GM19328 (cell line): ENCODE results near the gene SULF2.

ENCODE experiments used
- ATAC-seq: cut with Tn5 transposase; IDR thresholded peaks from one replicate; pipeline ENCODE4 v1.9.1; 2021; ENCODE audit warnings: mild to moderate bottlenecking, moderate library complexity; ENCODE audit not compliant: unreplicated experiment

The SULF2 gene

GRCh38 chr20:47785854-47786764, 828 bp upstream of the SULF2 start:
- no peak for ATAC-seq

DNA sequence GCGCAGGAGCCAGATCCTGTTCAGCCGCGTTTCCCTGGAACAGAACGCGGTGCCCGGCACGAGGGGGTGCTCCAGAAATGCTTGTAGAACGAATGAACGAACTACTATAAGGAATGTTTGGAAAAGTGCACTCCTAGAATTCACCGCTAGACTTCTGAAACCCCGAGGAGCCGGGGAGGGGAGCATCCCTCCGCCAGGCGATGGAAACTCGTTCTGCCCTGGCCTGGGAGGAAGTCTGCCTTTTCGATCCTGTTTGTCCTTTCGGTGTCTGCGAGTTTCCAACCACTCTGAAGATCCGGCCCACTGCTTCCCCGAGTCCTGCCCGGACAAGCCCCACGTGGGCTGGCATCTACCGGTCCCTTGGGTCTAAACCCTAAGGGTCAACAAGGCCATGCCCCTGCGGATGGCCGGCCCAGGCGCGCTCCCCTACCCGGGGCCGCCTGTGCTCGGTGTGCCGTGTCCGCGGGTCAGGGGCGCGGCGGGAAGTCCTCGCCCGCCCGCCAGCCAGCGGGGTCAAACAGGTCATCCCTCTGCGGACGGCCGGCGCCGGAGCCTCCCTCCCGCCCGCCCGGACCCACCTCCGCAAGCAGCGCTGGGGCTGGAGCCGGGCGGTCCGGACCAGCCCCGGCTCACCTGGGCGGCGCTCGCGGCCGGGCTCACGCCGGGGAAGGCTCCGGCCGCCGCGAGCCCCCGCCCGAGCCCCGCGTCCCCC, 526 bp downstream of the SULF2 start:
- no peak for ATAC-seq

DNA sequence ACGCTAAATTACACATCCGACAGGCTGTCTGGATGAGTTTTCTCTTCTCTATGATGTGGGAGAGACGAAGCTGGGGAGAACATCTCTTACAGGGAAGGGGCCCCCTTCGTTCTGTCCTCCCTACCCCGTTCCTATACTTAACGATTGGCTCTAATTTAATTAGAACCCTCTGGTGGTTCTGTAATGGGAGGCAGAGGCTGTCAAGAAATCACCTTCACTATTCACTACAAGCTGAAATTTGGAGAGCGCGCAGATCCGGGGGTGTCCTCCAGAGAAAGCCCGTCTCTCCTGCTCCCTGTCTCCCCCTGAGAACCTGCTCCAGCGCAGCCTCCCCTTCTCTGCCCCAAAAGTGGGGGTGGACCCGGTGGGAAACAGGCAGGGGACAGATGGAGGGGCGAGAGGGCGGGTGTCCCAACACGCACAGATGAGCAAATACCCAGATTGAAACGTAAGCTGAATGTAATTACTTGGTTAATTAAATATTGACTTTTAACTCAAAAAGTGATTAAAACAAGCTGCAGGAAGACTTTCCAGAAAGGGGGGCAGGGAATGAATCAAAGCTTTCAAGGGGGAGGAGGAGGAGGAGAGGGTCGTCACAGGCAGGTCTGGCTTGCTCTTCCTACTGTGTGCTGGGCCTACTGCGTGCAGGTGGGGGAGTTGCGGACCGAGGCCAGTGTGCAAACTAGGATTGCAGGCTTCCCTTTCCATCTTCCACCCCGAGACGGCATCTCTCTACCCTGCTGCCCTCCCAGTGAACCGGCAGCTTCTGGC, 1.3 kb downstream of the SULF2 start:
- no peak for ATAC-seq

DNA sequence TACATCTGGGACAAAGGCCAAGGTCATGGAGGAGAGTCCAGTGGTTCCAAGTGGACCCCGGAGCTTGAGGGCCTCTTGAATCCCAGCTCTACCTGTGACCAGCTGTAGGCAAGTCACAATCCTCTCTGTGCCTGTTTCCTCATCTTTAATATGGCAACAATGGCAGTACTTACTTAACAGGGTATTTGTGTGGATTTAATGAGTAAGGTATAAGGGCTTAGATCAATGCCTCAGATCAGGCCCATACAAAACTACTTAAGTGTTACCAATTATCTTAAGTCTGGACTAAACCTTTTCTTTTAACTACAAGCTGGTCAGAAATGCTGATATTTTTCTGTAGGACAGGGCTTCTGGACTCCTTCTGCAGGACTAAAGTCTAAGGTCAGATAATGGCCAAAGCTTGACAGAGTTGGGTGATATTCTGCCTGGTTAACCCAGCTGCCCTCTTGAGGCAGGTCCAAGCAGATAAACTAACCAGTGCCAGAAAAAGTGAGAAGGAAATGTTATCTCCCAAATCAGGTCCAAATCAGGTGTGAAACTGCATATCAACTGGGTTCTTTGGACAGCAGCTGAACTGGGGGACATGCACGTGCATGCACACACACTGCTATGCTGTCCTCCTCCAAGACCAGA, 2.2 kb downstream of the SULF2 start:
- ATAC-seq = no peak

- no peak for ATAC-seq
Measured at GRCh38 chr20:47782076-47782475, 3.2 kb downstream of the SULF2 start.

DNA sequence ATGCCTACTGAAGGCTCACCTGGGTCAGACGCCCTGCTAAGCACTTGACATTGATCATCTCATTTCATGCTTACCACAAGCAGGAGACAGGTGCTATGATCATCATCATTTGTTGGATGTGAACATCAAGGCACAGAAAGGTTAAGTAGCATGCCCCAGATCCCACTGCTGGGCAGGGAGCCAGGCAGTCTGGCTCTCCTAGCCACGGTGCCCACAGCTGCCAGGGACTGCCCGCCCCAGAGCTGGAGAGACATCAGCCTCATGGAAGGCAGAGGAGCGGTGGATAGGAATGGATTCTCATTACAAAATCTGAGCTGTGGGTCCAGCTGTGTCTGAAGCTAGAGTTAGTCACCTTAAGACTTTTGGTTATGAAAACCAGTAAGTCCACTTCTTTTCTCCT, 3.6 kb downstream of the SULF2 start:
- no peak for ATAC-seq

- no peak for ATAC-seq
Measured at GRCh38 chr20:47780720-47781389, 4.4 kb downstream of the SULF2 start.

GRCh38 chr20:47778398-47779354, 6.6 kb downstream of the SULF2 start:
- ATAC-seq = no peak

DNA sequence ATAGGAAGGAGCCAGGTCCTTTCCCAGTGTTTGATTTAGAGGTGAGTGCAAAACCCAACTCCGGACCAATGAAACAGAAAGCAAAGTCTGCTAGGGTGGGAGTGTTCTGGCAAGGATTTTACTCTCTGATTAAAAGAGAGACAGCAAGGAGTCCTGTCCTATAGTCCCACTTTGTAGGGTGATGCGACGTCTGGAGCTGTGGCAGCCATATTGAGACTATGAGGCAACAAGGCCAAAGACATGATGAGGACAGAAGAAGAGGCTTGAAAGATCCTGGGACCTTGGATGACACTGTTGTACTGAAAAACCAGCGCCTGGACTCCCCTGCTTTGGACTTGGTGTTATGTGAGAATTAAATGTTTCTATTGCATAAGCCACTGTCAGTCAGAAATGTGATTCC, 8.1 kb downstream of the SULF2 start:
- ATAC-seq = no peak

DNA sequence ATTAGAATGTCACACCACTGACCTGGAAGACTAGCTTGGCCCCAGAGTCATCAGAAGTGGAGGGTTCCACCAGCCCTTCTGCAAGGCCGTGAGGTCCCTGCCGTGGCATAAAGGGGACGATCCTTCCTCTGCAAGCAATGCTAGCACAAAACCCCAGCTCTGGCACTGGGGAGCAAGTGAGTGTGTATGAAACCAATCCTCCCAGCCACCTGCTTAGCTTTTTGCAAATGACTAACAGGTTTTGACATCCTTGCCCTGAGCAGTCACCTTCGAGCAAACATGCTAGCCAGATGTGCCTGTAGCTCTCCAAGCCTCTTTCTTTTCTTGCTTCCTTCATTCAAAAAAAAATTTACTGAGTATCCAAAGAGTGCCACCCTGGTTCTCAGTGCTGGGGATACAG, 8.6 kb downstream of the SULF2 start:
- no peak for ATAC-seq

GRCh38 chr20:47775841-47776240, 9.4 kb downstream of the SULF2 start:
- no peak for ATAC-seq

GRCh38 chr20:47775039-47775438, 10.2 kb downstream of the SULF2 start:
- no peak for ATAC-seq

DNA sequence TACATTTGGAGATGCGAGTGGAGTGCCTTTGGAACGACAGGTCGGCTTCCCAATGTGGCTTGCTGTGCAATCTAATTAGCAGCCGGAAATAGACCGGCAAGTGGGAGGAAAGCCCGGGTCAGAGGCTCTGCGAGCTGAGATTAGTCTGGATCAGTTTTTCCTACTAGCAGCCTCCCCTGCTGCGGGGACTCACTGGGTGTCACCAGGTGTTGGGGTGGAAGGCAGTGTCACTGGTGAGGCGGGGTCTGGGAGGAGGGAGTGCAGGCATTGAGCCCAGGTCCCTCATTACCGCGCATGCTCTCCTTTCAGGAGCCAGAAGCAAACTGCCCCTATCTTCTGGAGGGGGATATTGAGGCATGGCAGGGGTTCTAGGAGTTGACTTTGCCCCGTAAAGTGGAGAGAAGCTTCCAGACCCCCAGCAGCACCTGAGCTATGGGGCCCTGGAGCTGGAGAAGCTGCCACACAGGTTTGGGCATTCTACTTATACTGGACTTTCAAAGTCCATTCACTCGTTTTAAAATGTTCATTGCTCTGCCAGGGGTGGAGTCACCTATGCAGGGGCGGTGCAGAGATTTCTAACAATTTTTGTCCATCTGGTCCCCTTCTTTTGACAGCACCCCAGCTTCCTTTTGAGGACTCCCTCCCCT, 11.0 kb downstream of the SULF2 start:
- no peak for ATAC-seq

DNA sequence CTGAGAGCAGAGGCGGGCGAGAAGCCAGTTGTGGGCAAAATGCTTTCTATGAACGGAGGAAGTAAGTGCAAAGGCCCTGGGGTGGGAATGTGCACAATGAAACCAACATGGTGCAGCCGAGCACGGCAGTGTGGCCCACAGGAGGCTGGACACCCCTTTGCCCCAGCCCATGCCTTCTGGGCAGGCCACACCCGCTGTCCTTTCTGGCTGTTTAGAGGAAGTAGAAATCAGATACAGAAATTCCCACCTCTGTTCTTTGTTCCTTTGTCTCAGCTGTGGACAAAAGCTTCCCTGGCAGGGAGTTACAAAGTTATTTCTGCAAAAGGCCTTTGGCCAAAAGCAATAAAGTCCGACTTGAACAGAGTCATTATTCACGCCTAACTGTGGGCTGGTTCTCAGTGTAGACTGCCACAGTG, 11.9 kb downstream of the SULF2 start:
- no peak for ATAC-seq

- ATAC-seq = no peak
Measured at GRCh38 chr20:47770935-47771334, 14.3 kb downstream of the SULF2 start.

DNA sequence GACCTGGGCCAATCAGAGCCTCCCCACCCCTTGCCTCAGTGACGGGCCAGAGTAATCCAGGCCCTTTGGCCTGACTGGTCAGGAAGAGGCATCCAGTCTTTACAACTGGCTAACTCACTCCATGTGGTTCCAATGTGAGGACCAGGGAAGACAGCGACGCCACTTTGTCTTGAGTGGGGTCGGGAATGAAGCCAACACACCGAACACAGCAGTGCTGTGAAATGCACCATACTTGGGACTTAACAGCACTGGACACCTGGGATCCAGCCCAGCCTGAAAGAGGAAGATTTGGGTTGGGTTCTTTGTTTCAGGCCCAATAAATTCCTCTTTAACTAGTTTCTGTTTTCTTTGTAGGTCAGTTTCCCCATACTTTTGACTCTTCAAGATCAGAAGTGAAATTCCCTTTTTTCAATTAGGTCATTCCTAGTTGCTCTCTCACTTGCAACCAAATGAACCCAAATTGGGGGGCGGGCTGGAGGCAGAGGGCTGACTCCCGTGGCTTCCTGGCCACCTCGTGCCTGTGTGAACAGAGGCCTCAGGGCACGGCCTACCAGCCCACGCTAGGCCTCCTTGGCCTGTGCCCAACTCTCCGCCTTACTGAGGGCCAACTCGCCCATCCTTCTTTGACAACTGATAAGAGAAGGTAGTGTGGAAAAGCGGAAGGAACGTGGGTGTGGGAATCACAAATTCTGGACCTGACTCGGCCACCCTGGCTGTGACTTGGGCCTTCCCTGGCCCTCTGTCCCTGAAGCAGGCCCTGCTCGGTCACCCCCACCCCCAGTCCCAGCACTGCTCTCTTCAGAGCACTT, 17.1 kb downstream of the SULF2 start:
- ATAC-seq = no peak

GRCh38 chr20:47765691-47766594, 19.3 kb downstream of the SULF2 start:
- no peak for ATAC-seq
